A549 treated with DMSO at 1 μM for 4 hours (cell line): Measurements from ENCODE around the gene CALU. TPM values are rescaled to one million over a fixed set of nuclear protein-coding genes. Genes with fewer than 3 reads are reported as not detected.

Experiments
- total RNA-seq: library from RNA; stranded (reverse); fragments of 200-300 nt; extraction: Qiagen RNA extraction; gene quantifications from 5 replicates; pipeline ENCODE4 v1.2.3, GENCODE V29; 2022; ENCODE audit warnings: low read depth

CALU gene
- total RNA-seq, result 132 to 203 TPM (median 166 TPM) in 5 replicates

GRCh38 chr7:128739048-128739962, at the start of gene CALU:
TSS of gene CALU (plus strand) at chr7:128739359. CDS start at chr7:128748584, 9,225 bp downstream.

GRCh38 chr7:128775744-128776474, 36.8 kb downstream of the CALU start, which contains the start of gene OPN1SW:
TSS of gene OPN1SW (minus strand) at chr7:128775794. CDS start at chr7:128775781, 13 bp downstream.

DNA sequence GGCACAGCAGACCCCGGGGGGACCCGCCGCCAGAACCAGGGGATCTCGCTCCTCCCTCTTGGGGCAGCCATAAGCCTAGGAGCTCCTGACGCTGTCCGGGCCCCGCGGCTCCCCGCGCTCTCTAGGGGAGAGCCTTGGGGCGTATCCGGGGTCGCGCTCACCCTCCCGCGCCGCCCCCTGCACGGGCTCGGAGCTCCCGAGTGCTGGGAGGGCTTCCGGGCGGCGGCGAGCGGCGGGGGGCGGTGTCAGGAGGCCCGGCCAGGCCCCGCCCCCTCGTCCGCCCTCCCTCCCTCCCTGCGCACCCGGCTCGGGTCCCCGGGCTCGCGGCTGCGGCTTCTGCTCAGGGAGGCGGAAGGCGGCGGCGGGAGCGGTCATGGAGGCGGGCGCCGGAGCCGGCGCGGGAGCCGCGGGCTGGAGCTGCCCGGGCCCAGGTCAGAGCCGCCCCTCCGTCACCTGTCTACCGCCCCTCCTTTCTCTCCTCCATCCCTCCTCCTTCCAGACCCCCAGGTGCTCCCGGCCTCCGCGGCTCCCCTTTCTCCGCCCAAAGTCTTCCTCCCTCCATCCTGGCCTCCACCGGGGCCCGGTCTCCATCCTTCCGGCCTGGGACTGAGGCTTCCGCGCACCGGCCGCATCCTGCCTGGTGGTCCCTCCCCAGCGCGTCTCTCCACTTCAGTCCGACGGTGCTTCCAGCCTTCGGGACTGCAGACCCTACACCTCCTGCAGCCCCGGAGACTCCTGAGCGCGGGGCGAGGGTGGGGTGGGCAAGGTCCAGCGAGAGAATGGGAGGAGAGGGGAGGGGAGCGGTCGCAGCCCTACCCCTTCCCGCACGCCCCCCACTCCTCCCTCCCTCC, 52.2 kb downstream of the CALU start, which contains the start of gene CCDC136:
Gene CCDC136, plus strand, starts transcription at position 848 of the 851 bp plus-strand sequence. CDS start 444 bp downstream, outside the sequence.

Other genes starting within 250 kb of the CALU start
- gene GARIN1A, start 67.1 kb upstream of the CALU start, total RNA-seq, result 0.26 to 0.80 TPM (median 0.65 TPM) in 5 replicates
- not detected in 5 replicates for gene OPN1SW, start 36.4 kb downstream of the CALU start, total RNA-seq
- gene CCDC136, start 52.6 kb downstream of the CALU start, total RNA-seq, result 1.8 to 3.0 TPM (median 2.5 TPM) in 5 replicates
- gene FLNC, start 91.0 kb downstream of the CALU start, total RNA-seq, result 4.9 to 7.3 TPM (median 5.9 TPM) in 5 replicates
- gene ATP6V1F, start 123.5 kb downstream of the CALU start, total RNA-seq, result 230 to 302 TPM (median 244 TPM) in 5 replicates
- 0.08 to 0.31 TPM (median 0.17 TPM) in 5 replicates for gene KCP, start 171.3 kb downstream of the CALU start, total RNA-seq
- 12.8 to 17.4 TPM (median 14.7 TPM) in 5 replicates for gene IRF5, start 198.6 kb downstream of the CALU start, total RNA-seq